MM.1S (cell line): ENCODE measurements around the gene ADARB2.

Source experiments
- DNase-seq: peaks from one replicate; pipeline ENCODE4 v3.0.0-alpha.2; 2015
- H2AFZ ChIP-seq: fragments of 300-600 bp; sonication (generic); 2 replicates; pipeline ENCODE4 v1.6.0; 2016; ENCODE audit warnings: antibody characterized with exemption, low read length
- H3F3A ChIP-seq: fragments of 300-600 bp; sonication (generic); 2 replicates; pipeline ENCODE4 v1.6.1; 2016; ENCODE audit warnings: mild to moderate bottlenecking, antibody characterized with exemption, low read length, moderate library complexity, mixed read lengths; ENCODE audit not compliant: insufficient read depth
- H3K27ac ChIP-seq: fragments of 300-600 bp; sonication (generic); 2 replicates; pipeline ENCODE4 v1.5.1; 2016; ENCODE audit warnings: mild to moderate bottlenecking, low read length
- H3K27me3 ChIP-seq: fragments of 300-600 bp; sonication (generic); replicated peaks from 2 replicates; pipeline ENCODE4 v1.6.0; 2016; ENCODE audit warnings: low read length; ENCODE audit not compliant: insufficient read depth
- H3K36me3 ChIP-seq: fragments of 300-600 bp; sonication (generic); replicated peaks from 2 replicates; pipeline ENCODE4 v1.6.1; 2016; ENCODE audit warnings: mild to moderate bottlenecking, low read length, mixed read lengths; ENCODE audit not compliant: insufficient read depth
- H3K4me1 ChIP-seq: fragments of 300-600 bp; sonication (generic); 2 replicates; pipeline ENCODE4 v1.6.1; 2016; ENCODE audit warnings: low read length, mixed read lengths
- H3K4me2 ChIP-seq: fragments of 300-600 bp; sonication (generic); 2 replicates; pipeline ENCODE4 v1.6.0; 2016; ENCODE audit warnings: low read depth, low read length
- H3K4me3 ChIP-seq: fragments of 300-600 bp; sonication (generic); 2 replicates; pipeline ENCODE4 v1.5.1; 2016; ENCODE audit warnings: low read length, mixed read lengths
- H3K79me2 ChIP-seq: fragments of 300-600 bp; sonication (generic); 2 replicates; pipeline ENCODE4 v1.6.1; 2016; ENCODE audit warnings: mixed run types, low read length, mixed read lengths
- H3K9ac ChIP-seq: fragments of 300-600 bp; sonication (generic); 2 replicates; pipeline ENCODE4 v1.6.1; 2016; ENCODE audit warnings: low read length, mixed read lengths
- H3K9me2 ChIP-seq: fragments of 300-600 bp; sonication (generic); replicated peaks from 2 replicates; pipeline ENCODE4 v1.6.1; 2016; ENCODE audit warnings: mild to moderate bottlenecking, low read length, mixed read lengths; ENCODE audit not compliant: insufficient read depth
- H3K9me3 ChIP-seq: fragments of 300-600 bp; sonication (generic); replicated peaks from 2 replicates; pipeline ENCODE4 v1.6.1; 2016; ENCODE audit warnings: mild to moderate bottlenecking, low read length, mixed read lengths; ENCODE audit not compliant: insufficient read depth
- H4K20me1 ChIP-seq: fragments of 300-600 bp; sonication (generic); 2 replicates; pipeline ENCODE4 v1.6.1; 2016; ENCODE audit warnings: mild to moderate bottlenecking, low read length, moderate library complexity, mixed read lengths; ENCODE audit not compliant: insufficient read depth
- EZH2 ChIP-seq: fragments of 300-600 bp; sonication (generic); optimal IDR thresholded peaks from 2 replicates; pipeline ENCODE3; 2017; ENCODE audit warnings: low read depth, mild to moderate bottlenecking, antibody characterized with exemption, low read length, mixed read lengths
- EZH2phosphoT487 ChIP-seq: fragments of 300-600 bp; sonication (generic); IDR thresholded peaks from 2 replicates; pipeline ENCODE4 v1.6.1; 2018; ENCODE audit warnings: antibody characterized with exemption, low read length
- TF ChIP-seq, protein P1 (sequence below): fragments of 300-600 bp; sonication (generic); IDR thresholded peaks from 2 replicates; pipeline ENCODE4 v1.5.1; 2016; ENCODE audit warnings: antibody characterized with exemption, low read length, mixed read lengths

ADARB2 gene

DNA sequence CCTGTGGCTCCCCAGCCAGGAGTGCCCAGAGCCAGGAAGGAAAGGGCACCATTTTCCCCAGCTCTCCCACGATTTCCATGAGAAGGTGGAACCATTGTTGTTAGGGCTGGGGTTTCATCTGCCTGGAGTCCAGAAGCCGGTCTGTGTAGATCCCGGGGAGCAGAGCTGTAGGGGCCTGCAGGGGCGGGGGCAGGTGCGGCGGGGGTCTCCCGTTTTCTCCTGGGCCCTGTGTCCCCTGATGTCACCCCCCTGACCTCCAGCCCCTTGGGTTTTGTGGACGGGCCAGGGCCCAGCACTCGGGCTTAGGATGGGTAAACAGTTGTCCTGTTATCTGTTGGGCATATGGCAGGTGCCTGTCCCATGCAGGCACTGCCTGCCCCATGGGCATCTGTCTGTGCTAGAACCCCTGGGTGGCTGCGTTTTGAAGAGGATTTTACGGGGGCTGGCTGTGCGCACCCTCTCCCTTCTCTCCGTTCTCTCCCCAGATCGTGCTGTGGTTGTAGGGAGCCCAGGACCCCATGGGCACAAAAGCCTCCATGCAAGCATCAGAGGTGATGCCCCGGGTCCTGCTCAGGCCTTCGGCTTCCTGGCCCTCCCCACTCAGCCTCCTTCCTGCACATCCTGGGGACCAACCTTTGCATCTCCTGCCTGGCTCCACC, 522.3 kb downstream of the ADARB2 start:
- Histone ChIP-seq H3K4me3 (no peak overlapping the region), H3K27me3 (no peaks in the 10 kb centered on the region), H2AFZ (no peak overlapping the region), H3K4me1 (no peaks in the 10 kb centered on the region), H3K36me3 (no peaks in the 10 kb centered on the region), H3K9me2 (no peaks in the 10 kb centered on the region), H3K9me3 (no peaks in the 10 kb centered on the region), H3K4me2 (no peak overlapping the region), H3F3A (no peaks in the 10 kb centered on the region), H4K20me1 (no peaks in the 10 kb centered on the region), H3K79me2 (no peaks in the 10 kb centered on the region), H3K9ac (no peak overlapping the region), H3K27ac (no peak overlapping the region)
- TF ChIP-seq EZH2, result no peak
- no peak for TF ChIP-seq EZH2phosphoT487
- TF ChIP-seq, protein P1, sequence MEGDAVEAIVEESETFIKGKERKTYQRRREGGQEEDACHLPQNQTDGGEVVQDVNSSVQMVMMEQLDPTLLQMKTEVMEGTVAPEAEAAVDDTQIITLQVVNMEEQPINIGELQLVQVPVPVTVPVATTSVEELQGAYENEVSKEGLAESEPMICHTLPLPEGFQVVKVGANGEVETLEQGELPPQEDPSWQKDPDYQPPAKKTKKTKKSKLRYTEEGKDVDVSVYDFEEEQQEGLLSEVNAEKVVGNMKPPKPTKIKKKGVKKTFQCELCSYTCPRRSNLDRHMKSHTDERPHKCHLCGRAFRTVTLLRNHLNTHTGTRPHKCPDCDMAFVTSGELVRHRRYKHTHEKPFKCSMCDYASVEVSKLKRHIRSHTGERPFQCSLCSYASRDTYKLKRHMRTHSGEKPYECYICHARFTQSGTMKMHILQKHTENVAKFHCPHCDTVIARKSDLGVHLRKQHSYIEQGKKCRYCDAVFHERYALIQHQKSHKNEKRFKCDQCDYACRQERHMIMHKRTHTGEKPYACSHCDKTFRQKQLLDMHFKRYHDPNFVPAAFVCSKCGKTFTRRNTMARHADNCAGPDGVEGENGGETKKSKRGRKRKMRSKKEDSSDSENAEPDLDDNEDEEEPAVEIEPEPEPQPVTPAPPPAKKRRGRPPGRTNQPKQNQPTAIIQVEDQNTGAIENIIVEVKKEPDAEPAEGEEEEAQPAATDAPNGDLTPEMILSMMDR, result no peak
- no peak for DNase-seq

DNA sequence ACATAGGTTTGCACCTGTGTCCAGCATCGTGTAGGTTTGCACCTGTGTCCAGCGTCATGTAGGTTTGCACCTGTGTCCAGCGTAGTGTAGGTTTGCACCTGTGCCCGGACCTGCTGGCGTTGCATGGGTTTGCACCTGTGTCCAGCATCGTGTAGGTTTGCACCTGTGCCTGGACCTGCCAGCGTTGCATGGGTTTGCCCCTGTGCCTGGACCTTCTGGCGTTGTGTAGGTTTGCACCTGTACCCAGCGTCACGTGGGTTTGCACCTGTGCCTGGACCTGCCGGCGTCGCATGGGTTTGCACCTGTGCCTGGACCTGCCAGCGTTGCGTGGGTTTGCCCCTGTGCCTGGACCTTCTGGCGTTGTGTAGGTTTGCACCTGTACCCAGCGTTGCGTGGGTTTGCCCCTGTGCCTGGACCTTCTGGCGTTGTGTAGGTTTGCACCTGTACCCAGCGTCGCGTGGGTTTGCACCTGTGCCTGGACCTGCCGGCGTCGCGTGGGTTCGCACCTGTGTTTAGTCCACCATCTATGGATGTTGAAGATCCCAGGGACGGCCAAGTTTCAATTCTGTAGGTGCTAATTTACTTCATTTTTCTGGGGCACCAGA, 523.2 kb downstream of the ADARB2 start:
- Histone ChIP-seq H3K4me2 (no peak overlapping the region), H3K4me3 (no peak overlapping the region), H3K9ac (no peak overlapping the region), H3K36me3 (no peaks in the 10 kb centered on the region), H3K9me3 (no peaks in the 10 kb centered on the region), H3K27ac (no peak overlapping the region), H3K27me3 (no peaks in the 10 kb centered on the region), H2AFZ (no peak overlapping the region), H4K20me1 (no peaks in the 10 kb centered on the region), H3K79me2 (no peaks in the 10 kb centered on the region), H3K9me2 (no peaks in the 10 kb centered on the region), H3K4me1 (no peaks in the 10 kb centered on the region), H3F3A (no peaks in the 10 kb centered on the region)
- TF ChIP-seq EZH2 (no peak), EZH2phosphoT487 (no peak)
- TF ChIP-seq, protein P1, result no peak
- DNase-seq, result no peak

DNA sequence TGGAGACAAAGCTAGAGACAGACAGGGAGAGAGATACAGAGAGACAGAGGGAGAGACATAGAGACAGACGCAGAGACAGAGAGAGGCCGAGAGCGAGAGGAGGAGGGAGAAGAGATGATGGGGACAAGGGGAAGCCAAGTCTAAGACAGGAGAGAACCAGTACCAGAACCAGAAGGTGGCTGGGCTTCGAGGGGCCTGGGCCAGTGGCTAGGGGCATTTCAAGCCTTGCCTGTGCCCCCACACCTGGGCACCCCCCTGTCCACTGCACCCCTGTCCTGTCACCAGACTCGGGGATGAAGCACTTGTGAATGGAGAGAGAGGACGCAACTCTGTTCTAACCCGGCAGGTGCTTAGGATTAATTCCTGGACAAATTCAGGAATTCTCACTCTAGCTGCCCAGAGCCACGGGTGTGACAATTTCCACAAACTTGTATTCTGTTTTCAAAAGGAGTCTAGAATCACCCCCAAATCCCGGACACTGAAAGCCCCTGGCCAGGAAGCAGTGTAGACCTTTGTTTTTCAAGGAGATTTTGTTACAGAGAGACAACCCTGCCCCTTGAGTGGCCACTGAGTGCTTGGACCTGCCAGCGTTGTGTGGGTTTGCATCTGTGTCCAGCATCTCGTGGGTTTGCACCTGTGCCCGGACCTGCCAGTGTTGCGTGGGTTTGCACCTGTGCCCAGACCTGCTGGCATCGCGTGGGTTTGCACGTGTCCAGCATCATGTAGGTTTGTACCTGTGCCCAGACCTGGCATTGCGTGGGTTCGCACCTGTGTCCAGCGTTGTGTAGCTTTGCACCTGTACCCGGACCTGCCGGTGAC, 523.9 kb downstream of the ADARB2 start:
- Histone ChIP-seq H3K4me2 (no peak overlapping the region), H2AFZ (no peak overlapping the region), H3K9ac (no peak overlapping the region), H3K79me2 (no peaks in the 10 kb centered on the region), H3K4me3 (no peak overlapping the region), H3K27ac (no peak overlapping the region), H3K9me3 (no peaks in the 10 kb centered on the region), H3K9me2 (no peaks in the 10 kb centered on the region), H4K20me1 (no peaks in the 10 kb centered on the region), H3K4me1 (no peaks in the 10 kb centered on the region), H3K27me3 (no peaks in the 10 kb centered on the region), H3F3A (no peaks in the 10 kb centered on the region), H3K36me3 (no peaks in the 10 kb centered on the region)
- DNase-seq, result no peak
- TF ChIP-seq EZH2 (no peak), EZH2phosphoT487 (no peak)
- TF ChIP-seq, protein P1, result no peak
